ENCODE results near the gene ZC3H12D.
"Not testable (repeated sequence)": the region's sequence is repeated elsewhere in the genome, so short reads cannot be mapped to it uniquely, and the experiment has no call there.

ZC3H12D gene

DNA sequence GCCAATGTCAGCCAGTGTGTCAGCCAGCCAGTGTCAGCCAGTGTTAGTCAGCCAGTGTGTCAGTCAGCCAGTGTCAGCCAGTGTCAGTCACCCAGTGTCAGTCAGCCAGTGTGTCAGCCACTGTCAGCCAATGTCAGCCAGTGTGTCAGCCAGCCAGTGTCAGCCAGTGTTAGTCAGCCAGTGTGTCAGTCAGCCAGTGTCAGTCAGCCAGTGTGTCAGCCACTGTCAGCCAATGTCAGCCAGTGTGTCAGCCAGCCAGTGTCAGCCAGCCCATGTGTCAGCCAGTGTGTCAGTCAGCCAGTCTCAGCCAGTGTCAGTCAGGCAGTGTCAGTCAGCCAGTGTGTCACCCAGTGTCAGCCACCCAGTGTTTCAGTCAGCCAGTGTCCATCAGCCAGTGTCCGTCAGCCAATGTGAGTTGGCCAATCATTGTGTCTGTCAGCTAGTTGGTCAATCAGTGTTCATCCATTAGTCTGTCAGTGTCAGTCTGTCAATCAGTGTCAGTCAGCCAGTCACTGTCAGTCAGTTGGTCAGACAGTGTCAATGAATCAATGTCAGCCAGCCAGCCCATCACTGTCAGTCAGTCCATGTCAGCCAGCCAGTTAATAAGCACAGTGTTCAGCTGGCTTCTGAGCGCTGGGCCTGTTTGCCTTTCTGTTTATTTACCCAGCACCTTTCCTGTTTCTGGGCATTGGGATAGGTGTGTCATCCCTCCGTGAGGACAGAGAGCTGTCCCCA, 40.3 kb downstream of the ZC3H12D start:
- not testable (repeated sequence) for H3K4me3 ChIP-seq (ENCODE audit: insufficient read depth, low read depth, low read length); H3K9me3 ChIP-seq (ENCODE audit: control insufficient read depth, low read length); H3K27me3 ChIP-seq (ENCODE audit: control insufficient read depth, insufficient read depth, low read length, poor library complexity, severe bottlenecking); H3K4me1 ChIP-seq (ENCODE audit: control insufficient read depth, insufficient read depth, low read length); H3K36me3 ChIP-seq (ENCODE audit: control insufficient read depth, insufficient read depth, low read length); H3K27ac ChIP-seq (ENCODE audit: insufficient read depth, low read depth, low read length, poor library complexity, severe bottlenecking)
- WGBS, 2 experiments, result 94 to 96% methylated on average over 3 of the region's 3 CpGs

DNA sequence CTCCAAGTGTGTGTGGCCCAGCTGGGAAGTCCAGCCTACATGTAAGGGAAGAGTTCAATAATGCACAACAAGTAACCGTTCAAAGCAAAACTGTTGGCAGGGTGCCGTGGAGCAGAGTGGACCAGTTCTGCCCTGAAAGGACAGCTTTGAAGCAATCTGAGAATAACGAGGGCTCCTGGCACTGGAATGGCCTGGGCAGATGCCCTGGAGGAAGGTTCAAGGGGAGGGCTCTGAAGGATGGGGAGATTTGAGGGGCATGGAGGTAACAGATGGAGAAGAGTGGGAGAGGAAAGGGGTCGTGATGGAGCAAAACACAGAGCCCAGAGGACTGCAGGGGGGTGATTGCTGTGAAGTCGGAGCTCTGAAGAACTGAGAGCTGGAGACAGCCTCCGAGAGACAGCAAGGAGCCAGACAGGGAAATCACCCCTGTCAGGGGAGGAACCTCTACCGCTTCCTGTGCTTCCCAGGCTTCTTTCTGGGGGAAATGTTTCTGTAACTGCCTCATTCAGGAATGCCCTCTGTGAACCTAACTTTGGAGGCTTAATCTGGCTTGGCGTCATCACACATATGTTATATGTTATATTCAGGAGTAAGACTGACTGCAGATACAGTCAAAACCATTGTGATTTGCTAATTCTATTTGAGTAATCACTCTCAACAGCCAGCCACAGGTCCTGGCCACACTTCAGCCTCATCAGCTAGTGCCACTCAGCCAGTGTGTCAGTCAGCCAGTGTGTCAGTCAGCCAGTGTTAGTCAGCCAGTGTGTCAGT, 41.2 kb downstream of the ZC3H12D start:
- Histone ChIP-seq H3K36me3 (ENCODE audit: control insufficient read depth, insufficient read depth, low read length) (no peaks in the 10 kb centered on the region), H3K4me1 (ENCODE audit: control insufficient read depth, insufficient read depth, low read length) (no peaks in the 10 kb centered on the region), H3K4me3 (ENCODE audit: insufficient read depth, low read depth, low read length) (no peak overlapping the region), H3K9me3 (ENCODE audit: control insufficient read depth, low read length) (no peaks in the 10 kb centered on the region), H3K27me3 (ENCODE audit: control insufficient read depth, insufficient read depth, low read length, poor library complexity, severe bottlenecking) (no peaks in the 10 kb centered on the region), H3K27ac (ENCODE audit: insufficient read depth, low read depth, low read length, poor library complexity, severe bottlenecking) (no peak overlapping the region)
- WGBS, 2 experiments, result 92% methylated on average over 7 to 8 of the region's 8 CpGs

DNA sequence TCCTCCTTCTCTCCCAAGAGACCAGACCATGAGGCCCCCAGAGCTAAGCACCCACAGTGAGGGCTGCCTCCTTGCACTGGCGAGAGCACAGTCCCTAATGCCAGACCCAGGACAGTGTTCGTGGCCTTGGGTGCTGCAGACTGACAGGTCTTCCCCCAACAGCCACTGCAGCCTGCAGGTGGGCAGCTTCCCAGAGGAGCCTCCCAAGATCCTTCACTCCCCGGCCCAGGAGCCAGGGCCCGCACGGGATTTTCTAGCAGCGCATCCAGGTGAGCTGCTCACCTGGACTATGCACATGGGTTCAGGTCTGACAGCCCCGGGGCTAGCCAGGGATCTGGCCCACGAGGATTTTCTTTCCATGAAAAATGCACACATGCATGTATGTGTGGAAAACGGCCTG, 43.1 kb downstream of the ZC3H12D start:
- Histone ChIP-seq H3K4me1 (ENCODE audit: control insufficient read depth, insufficient read depth, low read length) (no peaks in the 10 kb centered on the region), H3K36me3 (ENCODE audit: control insufficient read depth, insufficient read depth, low read length) (no peaks in the 10 kb centered on the region), H3K4me3 (ENCODE audit: insufficient read depth, low read depth, low read length) (no peak overlapping the region), H3K27ac (ENCODE audit: insufficient read depth, low read depth, low read length, poor library complexity, severe bottlenecking) (no peak overlapping the region), H3K27me3 (ENCODE audit: control insufficient read depth, insufficient read depth, low read length, poor library complexity, severe bottlenecking) (no peaks in the 10 kb centered on the region), H3K9me3 (ENCODE audit: control insufficient read depth, low read length) (no peaks in the 10 kb centered on the region)
- WGBS, 2 experiments, result 92 to 94% methylated on average over 9 of the region's 9 CpGs

DNA sequence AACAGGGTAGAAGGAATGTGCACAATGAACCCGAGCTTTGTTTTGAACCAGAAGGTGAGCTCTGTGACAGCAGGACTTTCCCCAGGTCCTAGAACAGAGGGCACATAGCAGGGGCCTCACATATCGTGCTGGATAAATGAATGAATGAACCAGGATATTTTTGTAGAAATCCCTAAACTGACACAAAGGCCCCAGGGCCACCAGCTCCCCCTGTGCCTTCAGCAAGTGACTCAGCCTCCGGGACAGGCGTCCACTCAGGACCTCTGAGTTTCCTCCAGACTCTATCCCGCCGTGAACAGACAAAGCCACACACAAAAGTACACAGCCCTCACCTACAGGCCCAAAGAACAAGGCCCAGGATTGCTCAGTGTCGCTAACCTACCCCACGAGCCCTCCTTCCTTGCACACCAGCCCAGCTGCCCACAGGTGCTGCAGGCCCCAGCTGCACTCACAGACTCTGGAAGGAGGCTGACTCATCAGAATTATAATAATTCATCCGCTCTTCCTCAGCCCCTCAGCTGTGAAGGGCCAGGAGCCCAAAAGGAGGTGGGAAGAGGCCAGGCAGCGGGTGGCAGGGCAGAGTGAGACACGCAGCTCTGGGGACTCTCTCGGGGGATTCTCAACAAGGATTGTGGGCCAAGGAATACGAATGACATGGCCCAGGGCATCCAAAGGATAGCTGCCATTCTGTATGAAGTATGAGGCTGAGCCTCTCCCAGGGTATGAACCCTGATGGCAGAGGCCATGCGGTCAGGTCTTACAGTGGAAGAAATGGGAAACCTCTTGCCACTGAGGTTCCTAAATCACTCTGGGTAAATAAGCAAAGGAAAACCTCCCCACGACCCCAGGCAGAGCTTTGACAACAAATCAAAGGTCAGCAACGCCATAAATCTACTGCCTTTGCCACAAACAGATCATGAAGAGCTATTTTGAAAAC, 43.8 kb downstream of the ZC3H12D start:
- no peaks in the 10 kb centered on the region for H3K27me3 ChIP-seq (ENCODE audit: control insufficient read depth, insufficient read depth, low read length, poor library complexity, severe bottlenecking)

DNA sequence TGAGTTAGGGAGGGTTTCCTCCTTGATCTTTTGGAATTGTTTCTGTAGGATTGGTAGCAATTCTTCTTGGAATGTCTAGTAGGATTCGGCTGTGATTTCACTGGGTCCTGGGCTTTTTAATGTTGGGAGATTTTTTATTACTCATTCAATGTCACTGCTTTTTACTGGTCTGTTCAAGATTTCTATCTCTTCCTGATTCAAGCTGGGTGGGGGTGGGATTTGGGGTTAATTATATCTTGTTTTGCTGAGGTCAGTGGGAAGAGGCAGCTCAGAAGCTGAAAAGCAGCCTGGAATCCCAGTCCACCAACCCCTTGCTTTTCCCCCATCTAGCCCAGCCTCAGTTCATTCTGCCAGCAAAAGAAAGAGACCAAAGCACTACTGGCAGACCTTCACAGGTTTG, 45.2 kb downstream of the ZC3H12D start:
- Histone ChIP-seq H3K27ac (ENCODE audit: insufficient read depth, low read depth, low read length, poor library complexity, severe bottlenecking) (no peak overlapping the region), H3K4me3 (ENCODE audit: insufficient read depth, low read depth, low read length) (no peak overlapping the region), H3K9me3 (ENCODE audit: control insufficient read depth, low read length) (no peaks in the 10 kb centered on the region), H3K36me3 (ENCODE audit: control insufficient read depth, insufficient read depth, low read length) (no peaks in the 10 kb centered on the region), H3K27me3 (ENCODE audit: control insufficient read depth, insufficient read depth, low read length, poor library complexity, severe bottlenecking) (no peaks in the 10 kb centered on the region), H3K4me1 (ENCODE audit: control insufficient read depth, insufficient read depth, low read length) (no peaks in the 10 kb centered on the region)
- WGBS, 2 experiments, result 92% methylated on average over 1 of the region's 1 CpG; no CpG with 5 or more reads in 1 of the 2 experiments

More for the DNA sequence above, 43.8 kb downstream of the ZC3H12D start:
- H3K27ac ChIP-seq (ENCODE audit: insufficient read depth, low read depth, low read length, poor library complexity, severe bottlenecking), result no peak overlapping the region
- 90 to 91% methylated on average over 16 of the region's 16 CpGs for WGBS, 2 experiments
- H3K4me1 ChIP-seq (ENCODE audit: control insufficient read depth, insufficient read depth, low read length), result no peaks in the 10 kb centered on the region
- H3K36me3 ChIP-seq (ENCODE audit: control insufficient read depth, insufficient read depth, low read length), result no peaks in the 10 kb centered on the region
- no peaks in the 10 kb centered on the region for H3K9me3 ChIP-seq (ENCODE audit: control insufficient read depth, low read length)
- no peak overlapping the region for H3K4me3 ChIP-seq (ENCODE audit: insufficient read depth, low read depth, low read length)

DNA sequence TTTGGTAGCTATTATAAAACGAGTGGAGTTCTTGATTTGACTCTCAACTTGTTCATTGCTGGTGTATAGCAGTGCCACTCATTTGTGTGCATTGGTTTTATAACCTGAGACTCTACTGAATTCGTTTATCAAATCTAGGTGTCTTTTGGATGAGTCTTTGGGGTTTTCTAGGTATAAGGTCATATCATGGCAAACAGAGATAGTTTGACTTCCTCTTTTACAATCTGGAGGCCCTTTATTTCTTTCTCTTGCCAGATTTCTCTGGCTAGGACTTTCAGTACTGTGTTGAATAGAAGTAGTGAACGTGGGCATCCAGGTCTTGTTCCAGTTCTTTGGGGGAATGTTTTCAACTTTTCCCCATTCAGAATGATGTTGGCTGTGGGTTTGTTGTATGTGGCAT, 46.0 kb downstream of the ZC3H12D start:
- H3K27ac ChIP-seq (ENCODE audit: insufficient read depth, low read depth, low read length, poor library complexity, severe bottlenecking), result no peak overlapping the region
- no peaks in the 10 kb centered on the region for H3K9me3 ChIP-seq (ENCODE audit: control insufficient read depth, low read length)
- H3K36me3 ChIP-seq (ENCODE audit: control insufficient read depth, insufficient read depth, low read length), result no peaks in the 10 kb centered on the region
- no peaks in the 10 kb centered on the region for H3K27me3 ChIP-seq (ENCODE audit: control insufficient read depth, insufficient read depth, low read length, poor library complexity, severe bottlenecking)
- no peaks in the 10 kb centered on the region for H3K4me1 ChIP-seq (ENCODE audit: control insufficient read depth, insufficient read depth, low read length)
- H3K4me3 ChIP-seq (ENCODE audit: insufficient read depth, low read depth, low read length), result no peak overlapping the region
- WGBS, 2 experiments, result 83 to 95% methylated on average over 3 of the region's 3 CpGs

DNA sequence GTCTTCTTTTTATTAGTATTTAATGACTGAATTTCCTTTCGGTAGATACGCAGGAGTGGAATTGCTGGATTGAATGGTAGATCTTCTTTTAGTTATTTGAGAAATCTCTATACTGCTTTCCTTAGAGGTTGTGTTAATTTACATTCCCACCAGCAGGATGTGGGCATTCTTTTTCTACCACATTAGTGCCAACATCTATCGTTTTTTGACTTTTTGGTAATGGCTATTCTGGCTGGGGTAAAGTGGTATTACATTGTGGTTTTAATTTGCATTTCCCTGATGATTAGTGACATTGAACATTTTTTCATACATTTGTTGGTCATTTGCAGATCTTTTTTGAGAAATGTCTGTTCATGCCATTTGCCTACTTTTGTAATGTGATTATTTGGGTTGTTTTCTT, 47.6 kb downstream of the ZC3H12D start:
- H3K9me3 ChIP-seq (ENCODE audit: control insufficient read depth, low read length), result no peaks in the 10 kb centered on the region
- WGBS, 2 experiments, result 91 to 95% methylated on average over 2 to 3 of the region's 3 CpGs
- no peaks in the 10 kb centered on the region for H3K36me3 ChIP-seq (ENCODE audit: control insufficient read depth, insufficient read depth, low read length)
- H3K4me3 ChIP-seq (ENCODE audit: insufficient read depth, low read depth, low read length), result no peak overlapping the region
- no peak overlapping the region for H3K27ac ChIP-seq (ENCODE audit: insufficient read depth, low read depth, low read length, poor library complexity, severe bottlenecking)
- no peaks in the 10 kb centered on the region for H3K4me1 ChIP-seq (ENCODE audit: control insufficient read depth, insufficient read depth, low read length)
- H3K27me3 ChIP-seq (ENCODE audit: control insufficient read depth, insufficient read depth, low read length, poor library complexity, severe bottlenecking), result no peaks in the 10 kb centered on the region

DNA sequence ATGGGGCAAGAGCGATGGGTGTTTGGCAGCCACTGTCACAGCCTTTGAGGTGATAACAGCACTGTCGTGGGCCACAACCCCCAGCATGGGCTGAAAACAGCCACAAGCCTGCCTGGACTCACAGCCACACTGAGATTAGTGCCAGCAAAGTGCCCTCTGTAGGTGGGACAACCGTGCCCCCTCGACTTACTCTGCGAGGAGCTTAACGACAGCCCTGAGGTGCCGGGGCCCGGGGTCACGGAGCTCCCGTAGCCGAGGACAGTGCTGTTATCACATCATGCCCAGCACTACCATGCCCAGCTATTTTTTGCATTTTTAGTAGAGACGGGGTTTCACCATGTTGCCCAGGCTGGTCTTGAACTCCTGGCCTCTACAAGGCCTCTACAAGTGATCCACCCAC, 48.2 kb downstream of the ZC3H12D start:
- Histone ChIP-seq H3K4me1 (ENCODE audit: control insufficient read depth, insufficient read depth, low read length) (no peaks in the 10 kb centered on the region), H3K27me3 (ENCODE audit: control insufficient read depth, insufficient read depth, low read length, poor library complexity, severe bottlenecking) (no peaks in the 10 kb centered on the region), H3K27ac (ENCODE audit: insufficient read depth, low read depth, low read length, poor library complexity, severe bottlenecking) (no peak overlapping the region), H3K36me3 (ENCODE audit: control insufficient read depth, insufficient read depth, low read length) (no peaks in the 10 kb centered on the region), H3K4me3 (ENCODE audit: insufficient read depth, low read depth, low read length) (no peak overlapping the region), H3K9me3 (ENCODE audit: control insufficient read depth, low read length) (no peaks in the 10 kb centered on the region)
- 89 to 97% methylated on average over 12 of the region's 12 CpGs for WGBS, 2 experiments

DNA sequence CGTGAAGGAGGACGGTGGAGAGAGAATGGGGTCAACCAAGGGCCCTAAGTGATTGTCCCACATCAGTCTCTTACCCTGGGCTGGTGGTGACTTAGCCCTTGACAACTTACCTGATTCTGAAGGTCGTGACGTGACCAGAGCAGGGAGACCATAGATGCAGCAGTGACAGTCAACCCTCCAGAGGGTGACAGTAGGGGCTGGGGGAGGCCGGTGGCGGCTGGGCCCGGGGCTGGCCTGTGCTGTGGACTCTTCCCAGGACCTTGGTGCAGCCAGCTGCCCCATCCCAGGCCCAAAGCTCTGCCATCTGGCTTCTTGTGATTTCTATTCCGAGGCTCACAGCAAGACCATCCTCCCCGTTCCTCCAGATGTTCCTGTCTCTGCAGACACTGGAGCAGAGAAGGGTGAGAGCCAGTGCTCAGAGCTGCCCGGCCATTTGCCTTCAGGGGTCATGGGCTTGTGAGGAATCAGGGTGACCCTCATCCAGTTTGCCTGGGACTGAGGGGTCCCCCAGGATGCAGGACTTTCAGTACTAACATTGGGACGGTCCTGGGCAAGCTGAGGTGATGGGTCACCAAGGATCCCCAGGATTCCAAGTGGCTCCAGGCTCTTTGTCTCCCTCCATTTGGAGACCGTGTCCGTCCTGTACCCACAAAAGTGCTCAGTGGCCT, 48.8 kb downstream of the ZC3H12D start:
- H3K4me3 ChIP-seq (ENCODE audit: insufficient read depth, low read depth, low read length), result no peak overlapping the region
- H3K4me1 ChIP-seq (ENCODE audit: control insufficient read depth, insufficient read depth, low read length), result no peaks in the 10 kb centered on the region
- H3K27ac ChIP-seq (ENCODE audit: insufficient read depth, low read depth, low read length, poor library complexity, severe bottlenecking), result no peak overlapping the region
- H3K36me3 ChIP-seq (ENCODE audit: control insufficient read depth, insufficient read depth, low read length), result no peaks in the 10 kb centered on the region
- no peaks in the 10 kb centered on the region for H3K9me3 ChIP-seq (ENCODE audit: control insufficient read depth, low read length)
- H3K27me3 ChIP-seq (ENCODE audit: control insufficient read depth, insufficient read depth, low read length, poor library complexity, severe bottlenecking), result no peaks in the 10 kb centered on the region
- 96% methylated on average over 13 of the region's 13 CpGs for WGBS, 2 experiments

All from ectodermal cell (in vitro differentiated cells).